GM21360 (cell line): ENCODE results near the gene KAZALD1.

Experiments used
- ATAC-seq: cut with Tn5 transposase; IDR thresholded peaks from one replicate; pipeline ENCODE4 v1.9.1; 2021; ENCODE audit warnings: mild to moderate bottlenecking, moderate library complexity; ENCODE audit not compliant: unreplicated experiment

KAZALD1 gene, protein sequence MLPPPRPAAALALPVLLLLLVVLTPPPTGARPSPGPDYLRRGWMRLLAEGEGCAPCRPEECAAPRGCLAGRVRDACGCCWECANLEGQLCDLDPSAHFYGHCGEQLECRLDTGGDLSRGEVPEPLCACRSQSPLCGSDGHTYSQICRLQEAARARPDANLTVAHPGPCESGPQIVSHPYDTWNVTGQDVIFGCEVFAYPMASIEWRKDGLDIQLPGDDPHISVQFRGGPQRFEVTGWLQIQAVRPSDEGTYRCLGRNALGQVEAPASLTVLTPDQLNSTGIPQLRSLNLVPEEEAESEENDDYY

DNA sequence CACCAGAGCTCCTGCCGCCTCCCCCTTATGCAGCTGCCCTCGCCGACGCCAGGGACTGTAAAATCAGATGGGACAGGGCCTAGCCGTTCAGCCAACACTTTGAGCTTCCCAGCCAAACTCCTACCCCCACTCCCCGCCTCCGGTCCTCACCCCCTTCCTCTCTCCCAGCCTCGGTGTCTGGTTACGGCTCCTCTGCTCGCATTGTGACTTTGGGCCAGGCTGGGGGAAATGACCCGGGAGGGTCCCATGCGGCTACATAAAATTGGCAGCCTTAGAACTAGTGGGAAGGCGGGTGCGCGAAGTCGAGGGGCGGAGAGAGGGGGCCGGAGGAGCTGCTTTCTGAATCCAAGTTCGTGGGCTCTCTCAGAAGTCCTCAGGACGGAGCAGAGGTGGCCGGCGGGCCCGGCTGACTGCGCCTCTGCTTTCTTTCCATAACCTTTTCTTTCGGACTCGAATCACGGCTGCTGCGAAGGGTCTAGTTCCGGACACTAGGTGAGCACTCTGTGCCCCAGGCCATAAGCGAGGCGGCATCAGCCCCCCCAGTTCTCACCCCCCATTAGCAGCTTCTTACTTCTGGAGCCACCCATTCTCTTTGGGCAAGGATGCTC, at the start of gene KAZALD1:
Gene KAZALD1 (plus strand): TSS at position 366 of the 608 bp plus-strand sequence. CDS start 604 bp downstream, outside the sequence.
- no peak for ATAC-seq

DNA sequence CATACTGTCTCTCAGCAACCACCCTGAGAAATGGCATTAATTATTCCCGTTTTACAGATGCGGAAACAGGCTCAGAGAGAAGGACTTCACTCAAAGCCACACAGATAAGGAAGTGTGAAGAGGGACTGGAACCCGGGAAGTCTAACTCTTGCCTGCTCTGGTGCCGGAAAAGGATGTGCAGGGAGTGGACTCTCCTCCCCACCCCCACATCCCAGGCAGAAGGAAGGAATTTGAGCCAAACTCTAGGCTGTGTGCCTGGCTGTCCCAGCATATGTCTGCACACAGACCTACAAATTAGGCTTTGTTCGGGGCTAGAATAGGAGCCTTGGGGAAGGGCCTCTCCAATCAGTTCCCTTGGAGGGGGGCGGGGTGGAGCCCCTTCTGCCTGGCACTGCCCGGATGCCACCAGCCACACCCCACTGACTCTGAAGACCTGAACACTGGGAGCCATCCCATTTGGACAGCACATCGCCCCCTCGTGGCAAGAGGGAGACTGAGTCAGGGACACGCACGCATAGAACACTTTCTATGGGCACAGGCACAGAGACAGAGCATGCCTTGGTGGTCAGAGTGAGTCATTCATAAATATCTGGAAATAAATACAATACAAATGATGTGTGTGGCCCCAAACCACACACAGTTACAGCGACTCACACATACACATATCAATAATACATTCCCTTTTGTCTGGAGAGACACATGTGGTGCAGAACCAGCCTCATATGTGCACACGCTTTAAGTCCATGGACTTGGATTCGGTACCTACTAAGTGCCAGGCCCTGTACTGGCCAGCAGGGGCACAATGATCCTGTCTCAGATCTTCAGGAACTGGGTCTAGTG, 49.0 kb upstream of the KAZALD1 start:
- ATAC-seq: peak; percentile 75

DNA sequence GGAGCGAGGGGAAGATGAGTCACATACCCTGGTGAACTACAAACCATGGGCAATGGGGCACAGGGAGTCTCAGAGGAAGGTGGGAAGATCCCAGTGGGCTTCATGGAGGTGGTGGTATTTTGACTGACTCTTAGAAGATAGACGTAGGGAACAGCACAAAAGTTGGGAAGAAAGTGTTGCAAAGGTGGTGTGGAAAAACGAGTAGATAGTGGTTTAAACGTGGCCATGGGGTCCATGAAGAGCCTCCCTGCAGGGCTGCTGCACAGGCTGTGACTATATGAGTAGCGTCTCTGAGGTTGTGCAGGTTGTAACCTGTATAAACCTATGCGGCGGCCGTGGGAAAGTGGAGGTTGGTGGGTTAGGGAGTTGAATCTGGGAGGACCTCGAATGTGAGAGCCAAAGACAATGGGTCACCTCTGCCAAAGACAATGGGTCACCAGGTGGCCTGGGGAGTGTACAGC, 48.4 kb upstream of the KAZALD1 start:
- ATAC-seq: no peak

DNA sequence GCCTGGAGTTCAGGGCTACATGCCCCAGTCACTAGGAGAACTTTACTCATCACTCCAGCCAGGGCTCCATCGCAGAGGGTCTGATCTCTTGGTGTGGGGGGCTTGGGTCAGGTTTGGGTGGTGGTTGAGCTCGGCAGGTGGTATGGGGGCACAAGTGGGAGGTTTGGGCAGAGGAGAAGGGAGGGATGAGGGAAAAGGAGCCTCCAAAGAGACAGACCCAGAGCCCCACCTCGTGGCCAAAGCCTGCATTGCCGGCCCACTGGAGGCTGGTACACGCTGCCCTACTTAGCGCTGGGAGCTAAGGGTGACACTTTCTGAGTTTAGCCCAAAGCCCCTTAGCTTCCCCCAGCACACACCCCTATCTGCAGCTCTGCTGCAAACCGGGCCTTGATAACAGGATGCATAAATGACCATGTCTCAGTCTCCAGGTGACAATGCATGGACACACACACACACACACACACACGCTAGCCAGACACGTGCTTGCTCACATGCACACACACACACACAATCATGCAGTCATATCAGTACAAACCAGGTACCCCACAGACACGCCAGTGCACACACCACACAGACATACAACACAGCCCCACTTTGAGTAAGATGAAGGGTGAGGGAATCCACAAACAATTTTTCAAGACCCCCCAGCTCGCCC, 47.4 kb upstream of the KAZALD1 start:
- ATAC-seq: no peak

DNA sequence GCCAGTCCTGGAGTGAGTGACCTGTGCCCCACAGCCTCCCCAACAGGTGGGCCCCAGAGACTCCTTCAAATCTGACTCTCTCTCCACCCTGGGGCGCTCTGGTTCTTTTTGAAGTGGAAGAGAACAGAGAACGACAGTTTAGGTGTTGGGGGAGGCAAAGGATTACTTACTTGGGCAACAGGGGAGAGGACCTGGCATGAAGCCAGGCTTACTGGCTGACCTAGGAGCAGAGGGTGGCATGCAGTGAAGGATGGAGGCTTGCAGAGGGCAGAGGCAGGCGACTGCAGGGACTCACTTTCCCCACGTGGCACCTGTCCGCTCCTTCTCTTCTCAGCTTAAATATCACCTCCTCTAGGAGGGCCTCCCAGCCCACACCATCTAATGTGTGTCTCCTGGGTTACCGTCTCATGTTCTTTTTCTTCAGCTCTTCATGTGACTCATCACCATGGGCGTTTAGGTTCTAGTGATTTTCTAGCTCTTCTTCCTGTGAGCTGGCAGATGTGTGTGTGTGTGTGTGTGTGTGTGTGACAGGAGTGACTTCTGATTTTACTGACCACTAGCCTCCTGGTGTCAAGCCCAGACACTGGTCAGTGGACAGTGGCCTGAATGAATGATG, 46.7 kb upstream of the KAZALD1 start:
- no peak for ATAC-seq

DNA sequence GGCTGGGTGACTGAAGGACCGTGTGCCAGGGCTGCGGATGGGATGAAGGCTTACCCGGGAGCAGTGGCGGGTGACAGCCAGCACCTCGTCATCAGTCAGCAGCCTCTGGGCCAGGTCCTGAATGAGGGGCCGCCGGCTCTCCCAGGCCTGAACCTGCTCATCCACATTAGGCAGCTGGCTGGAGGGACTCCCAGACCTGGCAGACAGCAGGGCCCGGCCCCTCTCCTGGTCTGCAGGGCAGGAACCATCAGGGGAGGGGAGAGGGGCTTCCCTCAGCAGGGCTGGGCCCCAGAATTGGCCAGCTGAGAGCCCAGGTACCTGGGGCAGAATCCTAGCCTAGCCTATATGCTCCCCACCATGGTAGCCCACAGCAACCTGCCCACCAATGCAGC, 46.2 kb upstream of the KAZALD1 start:
- no peak for ATAC-seq

DNA sequence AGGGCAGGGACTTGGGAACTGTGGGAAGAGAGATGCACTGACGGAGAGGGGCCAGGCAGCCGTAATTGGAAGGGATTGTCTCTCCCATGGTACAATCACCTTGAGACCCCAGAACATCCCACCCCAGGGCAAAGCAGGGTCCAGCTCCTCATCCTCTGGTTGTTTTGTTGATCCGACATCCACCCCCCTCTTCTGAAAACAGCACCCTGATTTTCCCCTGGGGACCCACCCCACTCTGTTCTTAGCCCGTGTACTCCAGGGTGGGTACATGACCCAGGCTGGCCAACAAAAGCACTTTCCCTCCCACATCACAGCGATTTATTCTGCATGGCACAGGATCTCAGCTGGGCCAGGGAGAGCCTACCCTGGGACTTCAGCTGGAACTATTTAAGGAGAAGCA, 45.0 kb upstream of the KAZALD1 start:
- no peak for ATAC-seq

DNA sequence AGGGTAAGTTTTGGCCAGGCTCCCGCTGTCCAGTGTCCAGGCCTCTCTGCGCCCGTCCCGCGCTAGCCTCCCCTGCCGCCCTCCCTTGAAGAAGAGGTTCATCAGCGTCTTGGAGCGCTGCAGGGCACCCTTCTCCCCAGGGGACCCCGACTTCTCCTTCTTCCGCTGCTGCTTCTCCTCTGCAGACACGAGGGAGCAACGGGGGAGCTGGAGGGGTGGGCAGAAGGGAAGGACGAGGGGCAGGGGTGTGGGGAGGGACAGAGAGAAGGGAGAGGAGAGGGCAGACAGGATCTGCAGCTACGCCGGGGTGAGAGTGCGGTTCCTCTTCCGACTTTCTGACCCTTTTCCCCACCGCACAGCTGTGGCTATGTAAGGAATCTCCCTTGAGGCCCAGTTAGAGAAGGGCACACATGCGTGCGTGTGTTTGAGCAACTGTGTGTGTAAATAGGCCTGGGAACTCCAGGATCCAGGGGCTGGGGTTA, 43.6 kb upstream of the KAZALD1 start:
- ATAC-seq: no peak

DNA sequence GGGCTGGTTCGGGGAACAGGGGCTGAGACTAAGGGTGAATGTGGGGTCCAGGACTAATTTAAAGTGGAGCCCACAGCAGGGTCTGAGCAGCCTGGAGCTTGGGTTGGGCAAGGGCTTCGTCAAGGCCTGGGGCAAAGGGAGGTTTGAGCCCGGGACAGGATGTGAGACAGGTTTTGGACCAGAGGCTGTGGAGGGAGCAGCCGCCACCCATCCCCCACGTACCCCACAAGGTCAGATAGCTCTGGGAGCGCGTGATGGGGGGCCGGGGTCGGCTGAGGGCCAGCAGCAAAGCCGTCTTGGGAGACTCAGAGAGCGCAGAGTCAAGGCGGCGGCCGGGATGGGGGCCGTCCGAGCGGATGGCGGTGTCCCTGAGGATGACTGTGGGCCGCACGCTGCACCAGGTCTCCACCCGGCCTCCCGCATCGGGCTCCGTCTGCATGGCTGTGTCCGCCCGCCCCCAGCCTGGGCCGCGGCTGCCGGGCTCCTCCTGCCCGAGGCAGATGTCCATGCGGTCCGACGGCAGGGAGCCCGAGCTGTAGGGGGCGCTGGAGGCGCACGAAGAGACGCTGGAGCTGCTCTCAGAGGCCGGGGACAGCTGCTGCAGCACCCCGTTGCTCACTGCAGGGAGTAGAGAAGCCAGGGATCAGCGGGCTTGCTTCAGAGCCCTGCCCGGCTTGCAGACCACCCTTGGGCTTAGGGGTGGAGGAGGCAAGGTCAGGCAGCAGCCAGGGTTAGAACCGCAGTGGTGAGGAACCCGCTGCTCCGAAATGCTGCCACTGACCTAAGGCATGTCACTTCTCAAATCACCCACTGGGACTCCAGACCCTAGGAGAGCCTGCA, 43.0 kb upstream of the KAZALD1 start:
- no peak for ATAC-seq

DNA sequence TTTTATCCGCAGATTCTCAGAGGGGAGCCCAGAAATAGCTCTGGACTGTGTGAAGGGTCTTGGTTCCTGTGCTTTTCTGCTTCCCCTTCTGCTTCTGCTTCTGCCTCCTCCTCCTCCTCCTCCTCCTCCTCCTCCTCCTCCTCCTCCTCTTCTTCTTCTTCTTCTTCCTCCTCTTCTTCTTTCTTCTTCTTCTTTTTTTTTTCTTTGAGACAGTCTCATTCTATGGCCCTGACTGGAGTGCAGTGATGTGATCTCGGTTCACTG, 42.4 kb upstream of the KAZALD1 start:
- no peak for ATAC-seq

DNA sequence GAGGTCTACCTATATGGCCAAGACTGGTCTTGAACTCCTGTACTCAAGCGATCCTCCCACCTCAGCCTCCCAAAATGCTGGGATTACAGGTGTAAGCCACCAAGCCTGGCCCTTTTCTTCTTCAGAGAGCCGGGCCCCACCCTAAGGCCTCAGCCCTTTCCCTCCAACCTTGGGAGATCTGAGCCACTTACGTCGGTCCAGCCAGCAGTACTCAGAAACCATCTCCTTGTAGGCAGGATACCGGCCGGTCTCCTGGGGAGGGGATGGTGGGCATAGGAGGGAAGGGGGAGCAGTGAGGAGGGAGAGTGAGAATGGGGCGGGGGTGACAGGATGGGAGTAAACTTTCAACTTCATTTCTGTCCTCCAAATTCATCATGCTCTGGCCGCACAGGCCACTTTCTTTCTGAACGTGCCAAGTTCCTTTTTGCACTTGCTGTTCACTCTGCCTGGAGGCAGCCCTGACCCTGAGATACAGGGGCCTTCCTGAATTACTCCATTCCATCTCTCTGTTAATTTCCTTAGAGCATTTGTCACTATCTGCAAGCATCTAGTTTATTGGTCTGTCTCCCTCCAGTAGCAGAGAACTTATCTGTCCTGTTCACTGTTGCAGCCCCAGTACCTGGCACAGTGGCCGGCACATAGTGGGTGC, 41.2 kb upstream of the KAZALD1 start:
- no peak for ATAC-seq

DNA sequence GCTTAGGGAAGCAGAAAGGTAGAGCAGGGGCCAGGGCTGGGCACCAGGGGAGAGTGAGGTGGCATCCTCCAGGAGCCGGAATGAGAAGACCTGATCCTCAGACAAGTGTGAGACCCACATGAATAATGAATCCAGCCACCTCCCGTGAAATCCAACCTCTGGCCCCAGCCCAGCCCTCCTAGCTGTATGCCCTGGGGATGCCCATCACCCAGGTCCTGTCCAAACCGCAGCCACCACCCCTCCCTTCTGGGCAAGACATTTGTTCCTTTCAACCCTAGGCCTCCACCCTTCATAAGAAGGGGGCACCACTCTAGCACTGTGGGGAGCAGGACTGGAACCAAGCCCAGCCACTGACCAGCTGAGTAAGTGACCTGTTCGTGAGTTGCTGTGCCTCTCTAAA, 40.5 kb upstream of the KAZALD1 start:
- no peak for ATAC-seq

DNA sequence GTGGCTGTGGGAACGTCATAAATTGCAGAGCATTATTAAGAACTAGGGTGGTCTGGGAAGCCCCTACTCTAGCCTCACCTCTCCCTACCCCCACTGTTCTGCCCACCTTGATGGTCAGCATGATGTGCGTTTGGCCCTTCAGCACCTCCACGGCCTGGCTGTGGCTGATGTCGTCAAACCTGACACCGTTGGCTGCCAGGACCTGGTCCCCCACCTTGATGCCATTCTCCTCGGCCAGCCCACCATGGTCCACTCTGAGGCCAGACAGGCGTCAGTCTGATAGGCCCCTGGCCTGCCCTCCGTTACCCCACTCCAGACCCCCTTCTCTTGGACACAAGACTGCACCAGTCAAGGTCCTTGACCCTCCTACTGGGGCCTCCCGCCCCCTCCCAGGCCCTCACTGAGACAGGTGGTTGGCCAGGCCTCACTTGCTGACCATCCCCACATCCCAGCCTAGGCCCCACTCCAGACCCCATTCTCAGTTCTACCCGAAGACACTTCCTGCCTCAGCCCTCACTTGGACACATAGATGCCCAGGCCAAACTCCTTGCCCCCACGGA, 40.0 kb upstream of the KAZALD1 start:
- no peak for ATAC-seq

DNA sequence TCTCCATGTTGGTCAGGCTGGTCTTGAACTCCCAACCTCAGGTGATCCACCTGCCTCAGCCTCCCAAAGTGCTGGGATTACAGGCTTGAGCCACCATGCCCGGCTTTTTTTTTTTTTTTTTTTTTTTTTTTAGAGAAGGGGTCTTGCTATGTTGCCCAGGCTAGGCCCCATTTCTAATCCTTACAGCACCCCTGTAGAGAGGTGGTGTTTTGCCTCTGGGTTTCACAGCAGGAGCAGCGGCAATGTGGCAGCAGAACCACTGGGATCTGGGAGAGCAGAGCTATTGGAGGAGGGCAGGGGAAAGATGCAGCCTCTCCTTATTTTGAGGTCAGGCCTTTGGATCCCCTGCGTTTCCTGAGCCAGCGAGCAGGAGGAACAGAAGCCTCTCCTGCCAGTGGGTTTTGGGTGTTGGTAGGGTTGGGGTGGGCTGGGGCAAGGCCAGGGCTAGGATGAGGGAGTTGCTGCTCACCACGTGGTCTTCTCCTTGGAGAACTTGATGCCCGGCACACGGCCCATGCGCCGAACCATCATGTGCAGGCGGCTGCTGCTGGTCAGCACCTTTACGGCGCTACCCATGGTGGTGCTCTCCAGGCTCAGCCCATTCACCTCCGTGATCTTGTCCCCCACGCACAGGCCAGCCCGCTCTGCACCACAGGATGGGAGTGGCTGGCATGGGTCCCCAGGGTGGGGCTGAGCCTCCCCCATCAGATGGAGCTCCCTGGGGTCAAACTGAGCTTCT, 38.7 kb upstream of the KAZALD1 start:
- no peak for ATAC-seq

DNA sequence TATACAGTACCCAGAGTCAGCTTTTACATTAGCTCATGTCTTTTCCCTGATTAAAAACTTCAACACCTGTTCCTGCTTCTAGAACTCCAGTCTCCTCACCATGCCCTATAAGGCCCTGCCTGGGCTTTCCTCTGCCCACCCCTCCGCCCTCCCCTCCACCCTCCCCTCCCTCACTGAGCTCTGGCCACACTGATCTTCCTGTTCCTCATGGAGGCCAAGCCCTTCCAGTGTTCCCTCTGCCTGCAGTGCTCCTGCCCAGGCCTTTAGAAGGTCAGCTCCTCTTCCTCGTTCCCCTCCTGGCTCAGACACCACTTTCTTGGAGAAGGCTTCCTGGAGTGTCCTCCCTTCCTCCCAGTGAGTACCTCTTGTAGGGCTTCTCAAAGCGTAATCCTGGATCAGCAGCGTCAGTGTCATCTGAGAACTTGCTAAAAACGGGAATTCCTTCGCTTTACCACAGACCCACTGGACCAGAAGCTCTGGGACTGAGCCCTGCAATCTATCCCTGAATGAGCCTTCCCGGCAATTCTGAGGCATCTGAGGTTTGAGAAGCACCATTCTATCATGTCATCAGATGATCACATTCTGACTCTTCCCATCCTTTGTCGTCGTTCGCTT, 34.6 kb upstream of the KAZALD1 start:
- no peak for ATAC-seq

DNA sequence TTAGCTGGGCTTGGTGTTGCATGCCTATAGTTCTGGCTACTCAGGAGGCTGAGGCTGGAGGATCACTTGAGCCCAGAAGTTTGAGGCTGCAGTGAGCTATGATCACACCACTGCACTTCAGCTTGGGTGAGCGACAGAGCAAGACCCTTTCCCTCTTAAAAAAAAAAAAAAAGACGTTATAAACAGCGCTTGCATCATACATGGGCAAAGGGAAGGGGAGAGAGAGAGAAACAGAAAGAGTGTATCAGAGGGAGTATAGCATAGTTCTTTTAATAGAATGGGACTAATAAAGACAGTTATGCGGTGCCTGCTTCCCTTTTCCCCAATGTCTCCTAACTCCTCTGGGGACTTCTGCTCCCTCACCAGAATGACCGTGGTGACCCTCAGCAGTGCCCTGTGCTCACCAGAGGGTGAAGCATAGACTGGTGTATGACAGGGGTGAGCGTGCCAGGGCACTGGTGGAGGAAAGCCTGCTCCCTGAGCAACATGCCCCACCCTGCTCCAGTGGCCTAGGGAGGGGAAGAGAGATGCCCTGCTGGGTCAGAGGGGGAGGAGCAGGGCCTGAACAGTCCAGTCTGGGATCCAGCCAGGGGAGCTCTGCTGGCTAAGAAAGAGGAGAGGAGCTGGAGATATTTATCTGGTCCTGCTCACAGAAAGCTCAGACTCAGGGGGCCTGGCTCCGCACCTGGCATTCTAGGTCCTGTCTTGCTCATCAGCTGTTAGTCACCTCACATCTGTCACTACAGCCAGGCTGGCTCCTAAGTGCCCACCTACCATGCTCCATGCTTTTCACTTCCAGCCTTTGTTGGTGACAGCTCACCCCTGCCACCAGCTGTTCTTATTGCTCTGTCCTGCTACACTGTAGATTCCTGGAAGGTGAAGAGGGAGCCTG, 33.1 kb upstream of the KAZALD1 start:
- no peak for ATAC-seq
